Astrocyte (in vitro differentiated cells and primary cell): Measurements from ENCODE around the gene TP53RK.

ENCODE experiments used
- CTCF ChIP-seq: IDR thresholded peaks from 2 replicates; pipeline ENCODE4 v1.5.1; 2011; ENCODE audit warnings: low read depth, mild to moderate bottlenecking, inconsistent platforms, low read length, moderate library complexity; ENCODE audit not compliant: insufficient read depth
- EZH2 ChIP-seq: IDR thresholded peaks from 2 replicates; pipeline ENCODE4 v1.6.1; 2012; ENCODE audit warnings: mild to moderate bottlenecking, low read length, inconsistent platforms; ENCODE audit not compliant: insufficient read depth

DNA sequence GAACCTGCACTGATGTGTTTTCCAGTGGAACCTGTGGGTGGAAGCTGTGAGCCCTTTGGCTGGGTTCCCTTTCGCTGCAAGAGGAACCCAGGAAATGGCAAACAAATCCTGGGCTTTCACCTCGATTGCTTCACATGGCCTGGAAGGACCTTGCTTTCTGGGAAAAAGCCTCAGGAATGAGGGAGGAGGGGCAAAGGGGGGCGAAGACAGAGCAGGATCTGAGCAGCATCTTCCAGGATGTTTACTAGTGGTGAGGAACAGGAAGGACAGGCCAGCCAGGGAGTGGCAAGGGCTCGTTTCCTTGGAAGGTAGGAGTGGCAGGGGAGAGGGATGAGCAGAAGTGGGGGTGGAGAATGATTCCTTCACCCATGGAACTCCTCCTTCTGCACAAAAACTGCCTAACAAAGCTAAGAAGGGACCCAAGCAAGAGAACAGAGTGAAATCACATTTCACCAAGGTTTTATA, 26.1 kb upstream of the TP53RK start:
- TF ChIP-seq CTCF, result no peak
- no peak for TF ChIP-seq EZH2
